Stimulated activated effector memory CD8-positive, alpha-beta T cell treated with anti-CD3 and anti-CD28 coated beads, Interleukin-12 subunit alpha, Interleukin-12 subunit beta, amount 100 ng/mL, for 72 hours (primary cell): ENCODE measurements around the gene RREB1.

Experiments
- ATAC-seq: fragments of 150-1000 bp; cut with Tn5 transposase; 2 replicates; pipeline ENCODE4 v1.10.0; 2021
- DNase-seq, 2 donors: peaks; one replicate each; pipeline ENCODE4 v3.0.0; 2021 to 2022; ENCODE audit warnings: low spot score in 2 of 2
- H3K27ac Mint-ChIP-seq: one replicate; pipeline ENCODE4 v1.8.0; 2022; ENCODE audit warnings: mild to moderate bottlenecking, mixed read lengths
- H3K36me3 Mint-ChIP-seq: one replicate; pipeline ENCODE4 v1.8.0; 2022; ENCODE audit warnings: mild to moderate bottlenecking, mixed read lengths
- H3K4me1 Mint-ChIP-seq: one replicate; pipeline ENCODE4 v1.8.0; 2022; ENCODE audit warnings: mixed read lengths
- H3K4me3 Mint-ChIP-seq: one replicate; pipeline ENCODE4 v1.8.0; 2022; ENCODE audit warnings: mild to moderate bottlenecking, mixed read lengths
- H3K9me3 Mint-ChIP-seq: one replicate; pipeline ENCODE4 v1.8.0; 2022; ENCODE audit warnings: mixed read lengths

The RREB1 gene

DNA sequence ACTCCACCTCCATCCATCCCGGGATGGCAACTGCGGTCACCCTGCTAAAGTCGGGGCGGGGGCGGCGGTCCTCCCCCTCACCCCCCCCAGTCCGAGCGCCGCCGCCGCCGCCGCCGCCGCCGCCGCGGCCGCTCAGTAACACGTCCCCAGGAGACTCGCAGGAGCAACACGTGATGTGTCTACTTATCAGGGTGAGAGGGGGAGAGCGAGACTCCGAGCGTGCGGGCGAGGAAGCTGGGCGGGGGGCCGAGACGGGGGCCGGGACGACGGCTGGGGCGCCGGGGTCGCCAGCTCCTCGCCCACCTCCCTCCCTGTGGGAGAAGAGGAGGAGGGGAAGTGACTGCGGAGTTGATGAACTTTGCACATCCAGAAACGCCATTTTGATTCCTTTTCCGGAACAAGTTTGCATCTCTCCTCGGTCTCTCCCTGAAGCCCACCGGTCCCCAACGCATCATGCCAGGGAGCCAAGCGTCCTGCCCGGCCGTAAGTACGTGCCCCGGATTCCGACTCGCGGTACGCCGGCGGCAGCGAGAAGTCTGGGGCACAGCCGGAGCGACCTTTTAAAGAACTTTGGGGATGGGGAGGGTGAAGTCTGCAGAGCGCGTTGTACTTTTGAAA, at the start of gene RREB1:
Gene RREB1, plus strand, starts transcription at position 384 of the 618 bp plus-strand sequence. CDS start 73,951 bp downstream, outside the sequence.
- Mint-ChIP-seq H3K36me3 (peaks cover 18% of the 10 kb centered on the region), H3K4me1 (peaks cover 27% of the 10 kb centered on the region), H3K9me3 (no peaks in the 10 kb centered on the region), H3K4me3 (peak within 1 kb of the TSS; percentile 90), H3K27ac (peak within 1 kb of the TSS; percentile 92)
- DNase-seq (peak; percentile 29 to 81), ATAC-seq (peak; percentile 75)

- Mint-ChIP-seq H3K36me3 (no peaks in the 10 kb centered on the region), H3K27ac (peak overlapping the region; percentile 23), H3K4me1 (no peaks in the 10 kb centered on the region), H3K4me3 (no peak overlapping the region), H3K9me3 (no peaks in the 10 kb centered on the region)
- ATAC-seq, result peak; percentile 84
- DNase-seq, result no peak
Measured at GRCh38 chr6:7058250-7058923, 49.4 kb upstream of the RREB1 start.

DNA sequence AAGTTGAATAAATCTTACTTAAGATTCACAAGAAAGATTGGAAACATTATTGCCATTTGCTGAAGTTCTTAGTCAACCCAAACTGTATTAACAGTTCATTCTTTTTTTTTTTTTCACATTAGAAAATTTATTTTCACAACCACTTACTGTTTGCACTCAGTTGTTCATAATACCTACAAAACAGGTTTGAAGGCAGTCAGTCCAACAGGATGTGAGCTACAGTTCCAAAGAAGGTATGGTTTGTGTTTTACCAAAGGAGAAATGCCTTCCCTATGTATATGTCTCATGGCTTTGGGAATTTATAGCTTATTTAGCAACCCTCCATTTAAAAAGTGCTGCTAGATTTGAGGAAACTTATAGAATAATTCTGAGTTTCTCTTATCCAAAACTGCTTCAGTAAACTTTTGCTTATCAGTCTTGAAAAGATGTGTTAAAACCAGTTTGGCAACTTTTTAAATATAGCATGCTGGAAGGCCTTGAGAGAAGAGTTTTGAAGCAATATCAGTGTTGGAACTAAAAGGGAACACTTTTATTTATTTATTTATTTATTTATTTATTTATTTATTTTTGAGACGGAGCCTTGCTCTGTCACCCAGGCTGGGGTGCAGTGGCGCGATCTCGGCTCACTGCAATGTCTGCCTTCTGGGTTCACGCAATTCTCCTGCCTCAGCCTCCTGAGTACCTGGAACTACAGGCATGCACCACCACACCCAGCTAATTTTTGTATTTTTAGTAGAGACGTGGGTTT, 46.8 kb upstream of the RREB1 start:
- ATAC-seq (no peak), DNase-seq (no peak)
- Mint-ChIP-seq H3K4me3 (no peak overlapping the region), H3K9me3 (no peaks in the 10 kb centered on the region), H3K36me3 (no peaks in the 10 kb centered on the region), H3K27ac (no peak overlapping the region), H3K4me1 (no peaks in the 10 kb centered on the region)

DNA sequence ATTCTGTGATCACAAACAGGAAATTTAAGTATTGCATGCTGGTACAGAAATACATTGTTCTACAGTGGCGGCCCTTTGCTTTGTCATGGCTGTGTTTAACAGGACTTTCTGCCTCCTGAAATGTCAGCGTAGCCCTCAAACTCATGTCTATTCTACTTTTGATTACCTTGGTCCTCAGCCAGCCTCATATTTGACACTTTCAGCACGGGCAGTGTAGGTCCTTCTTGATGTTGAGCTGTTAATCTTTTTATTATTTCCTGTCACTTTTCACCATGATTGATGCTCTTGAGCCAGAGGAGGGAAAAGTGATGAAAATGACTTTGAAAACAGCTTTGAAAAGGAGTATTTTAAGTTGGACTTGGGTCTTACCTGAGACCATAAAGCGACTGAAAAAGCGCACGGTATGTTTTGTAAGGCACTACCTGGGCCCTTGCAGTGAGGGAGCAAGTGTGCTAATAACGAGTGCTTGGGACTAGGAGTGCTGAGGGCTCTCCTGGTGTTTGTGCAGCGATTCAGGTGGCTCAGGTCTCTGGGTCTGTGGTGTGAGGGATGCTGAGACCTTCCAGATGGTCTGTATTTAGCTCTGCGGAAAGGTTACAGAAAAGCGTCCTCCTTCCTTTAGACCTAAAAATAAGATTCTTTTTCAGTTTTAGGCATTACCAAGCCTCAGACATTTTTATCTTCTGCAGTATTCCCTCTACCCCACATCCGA, 45.2 kb upstream of the RREB1 start:
- Mint-ChIP-seq H3K9me3 (no peaks in the 10 kb centered on the region), H3K4me3 (no peak overlapping the region), H3K36me3 (no peaks in the 10 kb centered on the region), H3K27ac (no peak overlapping the region), H3K4me1 (no peaks in the 10 kb centered on the region)
- no peak for ATAC-seq
- no peak for DNase-seq

- no peak overlapping the region for H3K4me3 Mint-ChIP-seq
- no peak for DNase-seq
- no peak for ATAC-seq
- no peaks in the 10 kb centered on the region for H3K4me1 Mint-ChIP-seq
- H3K9me3 Mint-ChIP-seq, result no peaks in the 10 kb centered on the region
- no peak overlapping the region for H3K27ac Mint-ChIP-seq
- no peaks in the 10 kb centered on the region for H3K36me3 Mint-ChIP-seq
Measured at GRCh38 chr6:7067305-7067704, 40.5 kb upstream of the RREB1 start.

- DNase-seq (no peak), ATAC-seq (no peak)
- Mint-ChIP-seq H3K4me1 (peaks cover 19% of the 10 kb centered on the region), H3K9me3 (no peaks in the 10 kb centered on the region), H3K27ac (no peak overlapping the region), H3K36me3 (peaks cover 6% of the 10 kb centered on the region), H3K4me3 (no peak overlapping the region)
Measured at GRCh38 chr6:7071405-7071804, 36.4 kb upstream of the RREB1 start.

GRCh38 chr6:7073082-7073820, 34.5 kb upstream of the RREB1 start:
- no peak for ATAC-seq
- no peaks in the 10 kb centered on the region for H3K9me3 Mint-ChIP-seq
- H3K4me3 Mint-ChIP-seq, result peak overlapping the region; percentile 37

GRCh38 chr6:7073821-7074525, 33.8 kb upstream of the RREB1 start:
- ATAC-seq, result peak; percentile 100
- peak overlapping the region; percentile 37 for H3K4me3 Mint-ChIP-seq
- peak; percentile 29 to 68 for DNase-seq

More at GRCh38 chr6:7073082-7073820, 34.5 kb upstream of the RREB1 start:
- DNase-seq, result no peak
- Mint-ChIP-seq H3K4me1 (peaks cover 19% of the 10 kb centered on the region), H3K27ac (no peak overlapping the region), H3K36me3 (peaks cover 6% of the 10 kb centered on the region)

GRCh38 chr6:7074870-7075269, 32.9 kb upstream of the RREB1 start:
- Mint-ChIP-seq H3K4me3 (no peak overlapping the region), H3K4me1 (peaks cover 19% of the 10 kb centered on the region), H3K36me3 (peaks cover 6% of the 10 kb centered on the region), H3K9me3 (no peaks in the 10 kb centered on the region), H3K27ac (no peak overlapping the region)
- DNase-seq (no peak), ATAC-seq (no peak)

More at GRCh38 chr6:7073821-7074525, 33.8 kb upstream of the RREB1 start:
- peaks cover 6% of the 10 kb centered on the region for H3K36me3 Mint-ChIP-seq
- H3K9me3 Mint-ChIP-seq, result no peaks in the 10 kb centered on the region
- peaks cover 19% of the 10 kb centered on the region for H3K4me1 Mint-ChIP-seq
- no peak overlapping the region for H3K27ac Mint-ChIP-seq

DNA sequence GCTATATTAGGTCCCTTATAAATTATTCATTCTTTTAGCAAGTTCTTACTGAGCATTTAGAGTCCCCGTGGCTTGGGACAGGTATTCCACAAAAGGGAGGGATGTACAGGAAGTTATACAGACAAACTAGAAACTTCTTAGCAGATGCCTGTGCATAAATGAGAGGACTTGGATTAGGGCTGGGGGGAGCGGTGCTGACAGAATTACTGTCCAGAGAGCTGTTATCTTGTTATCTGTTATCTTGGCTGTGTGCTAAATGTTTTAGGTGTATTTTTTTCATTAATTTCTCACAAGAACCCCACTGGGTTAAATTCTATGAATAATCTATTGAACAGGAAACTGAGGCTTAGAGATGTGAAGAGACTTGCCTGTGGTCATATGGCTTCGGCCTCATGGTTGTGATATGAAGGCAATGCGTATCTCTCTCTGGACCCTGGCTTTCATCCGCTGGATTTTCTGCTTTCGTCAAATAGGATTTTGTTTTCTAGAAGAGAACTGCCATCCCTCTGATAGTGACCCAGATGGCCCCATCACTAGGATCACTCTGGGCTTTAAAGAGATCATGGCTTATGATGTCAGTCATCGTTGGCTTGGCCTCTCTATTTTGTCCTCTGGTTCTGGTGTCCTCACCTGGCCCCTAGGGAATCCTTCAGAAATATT, 32.3 kb upstream of the RREB1 start:
- Mint-ChIP-seq H3K27ac (no peak overlapping the region), H3K9me3 (no peaks in the 10 kb centered on the region), H3K4me3 (no peak overlapping the region), H3K4me1 (peaks cover 19% of the 10 kb centered on the region), H3K36me3 (peaks cover 6% of the 10 kb centered on the region)
- ATAC-seq (no peak), DNase-seq (no peak)

DNA sequence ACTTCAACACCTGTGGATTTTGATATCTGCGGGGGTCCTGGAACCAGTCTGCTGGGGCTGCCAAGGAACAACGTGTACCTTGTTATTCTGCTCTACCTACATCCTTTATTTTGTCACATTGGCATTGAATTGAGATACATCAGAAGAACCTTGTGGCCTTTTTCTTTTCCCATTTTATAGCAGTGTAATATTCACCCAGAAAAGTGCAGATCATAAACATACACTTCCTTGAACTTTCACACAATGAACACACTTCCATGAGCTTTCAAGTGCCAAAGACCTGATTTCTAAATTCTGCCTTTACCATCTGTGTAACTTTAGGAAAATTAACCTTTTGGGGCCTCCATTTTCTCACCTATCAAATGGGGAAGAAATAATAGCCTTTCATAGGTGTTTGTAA, 29.9 kb upstream of the RREB1 start:
- Mint-ChIP-seq H3K27ac (no peak overlapping the region), H3K36me3 (peaks cover 6% of the 10 kb centered on the region)
- ATAC-seq, result no peak

GRCh38 chr6:7078856-7079255, 28.9 kb upstream of the RREB1 start:
- Mint-ChIP-seq H3K36me3 (peaks cover 3% of the 10 kb centered on the region), H3K27ac (no peak overlapping the region), H3K4me1 (peaks cover 13% of the 10 kb centered on the region), H3K9me3 (no peaks in the 10 kb centered on the region), H3K4me3 (no peak overlapping the region)
- DNase-seq, result no peak
- no peak for ATAC-seq

More for the DNA sequence above, 29.9 kb upstream of the RREB1 start:
- Mint-ChIP-seq H3K9me3 (no peaks in the 10 kb centered on the region), H3K4me1 (peaks cover 19% of the 10 kb centered on the region), H3K4me3 (no peak overlapping the region)
- no peak for DNase-seq

GRCh38 chr6:7080311-7080710, 27.4 kb upstream of the RREB1 start:
- no peaks in the 10 kb centered on the region for H3K9me3 Mint-ChIP-seq
- ATAC-seq (no peak), DNase-seq (no peak)
- no peaks in the 10 kb centered on the region for H3K36me3 Mint-ChIP-seq
- no peak overlapping the region for H3K27ac Mint-ChIP-seq
- peaks cover 5% of the 10 kb centered on the region for H3K4me1 Mint-ChIP-seq
- no peak overlapping the region for H3K4me3 Mint-ChIP-seq

- Mint-ChIP-seq H3K4me3 (peak overlapping the region; percentile 66), H3K4me1 (peaks cover 30% of the 10 kb centered on the region), H3K36me3 (no peaks in the 10 kb centered on the region), H3K27ac (no peak overlapping the region), H3K9me3 (no peaks in the 10 kb centered on the region)
- DNase-seq (no peak), ATAC-seq (peak; percentile 33)
Measured at GRCh38 chr6:7085911-7086310, 21.9 kb upstream of the RREB1 start.
